Vagina (tissue), 2 donors: Measurements from ENCODE around the gene MEIOB.

Experiments used
- CTCF ChIP-seq, 3 experiments: fragments of 450-650 bp in 2 of 3; fragments of 200-600 bp in 1 of 3; sonication (generic) in 1 of 3; IDR thresholded peaks; one replicate each; pipeline ENCODE4 v1.5.1; 2017 to 2019; ENCODE audit warnings: antibody characterized with exemption in 3 of 3, mild to moderate bottlenecking in 2 of 3, moderate library complexity in 2 of 3
- POLR2A ChIP-seq, 2 donors: fragments of 450-650 bp; IDR thresholded peaks; one replicate each; pipeline ENCODE4 v1.6.1; 2017; ENCODE audit warnings: antibody characterized with exemption in 2 of 2, mild to moderate bottlenecking in 2 of 2, moderate library complexity in 2 of 2
- POLR2AphosphoS5 ChIP-seq, 2 donors: sonication (generic); formaldehyde crosslinking; IDR thresholded peaks; one replicate each; pipeline ENCODE4 v1.9.0; 2017; ENCODE audit warnings: antibody characterized with exemption in 2 of 2, mild to moderate bottlenecking in 2 of 2, low read depth in 1 of 2; ENCODE audit not compliant: insufficient read depth in 1 of 2

GRCh38 chr16:1815461-1815860, 56.5 kb downstream of the MEIOB start:
- no peak for TF ChIP-seq CTCF (IDR thresholded peaks at IDR 0.05)
- TF ChIP-seq POLR2A (IDR thresholded peaks at IDR 0.05) = no peak
- TF ChIP-seq POLR2AphosphoS5 (IDR thresholded peaks at IDR 0.05; ENCODE audit: insufficient read depth in 1 of 2, low read depth in 1 of 2) = no peak
